Hematopoietic multipotent progenitor cell treated with erythropoietin and hydrocortisone succinate and interleukin-3 and kit ligand, for 4 days (in vitro differentiated cells): ENCODE measurements around the gene GLDN.

Experiments used
- DNase-seq: peaks from one replicate; pipeline ENCODE4 v3.0.0-alpha.2; 2015

The GLDN gene

DNA sequence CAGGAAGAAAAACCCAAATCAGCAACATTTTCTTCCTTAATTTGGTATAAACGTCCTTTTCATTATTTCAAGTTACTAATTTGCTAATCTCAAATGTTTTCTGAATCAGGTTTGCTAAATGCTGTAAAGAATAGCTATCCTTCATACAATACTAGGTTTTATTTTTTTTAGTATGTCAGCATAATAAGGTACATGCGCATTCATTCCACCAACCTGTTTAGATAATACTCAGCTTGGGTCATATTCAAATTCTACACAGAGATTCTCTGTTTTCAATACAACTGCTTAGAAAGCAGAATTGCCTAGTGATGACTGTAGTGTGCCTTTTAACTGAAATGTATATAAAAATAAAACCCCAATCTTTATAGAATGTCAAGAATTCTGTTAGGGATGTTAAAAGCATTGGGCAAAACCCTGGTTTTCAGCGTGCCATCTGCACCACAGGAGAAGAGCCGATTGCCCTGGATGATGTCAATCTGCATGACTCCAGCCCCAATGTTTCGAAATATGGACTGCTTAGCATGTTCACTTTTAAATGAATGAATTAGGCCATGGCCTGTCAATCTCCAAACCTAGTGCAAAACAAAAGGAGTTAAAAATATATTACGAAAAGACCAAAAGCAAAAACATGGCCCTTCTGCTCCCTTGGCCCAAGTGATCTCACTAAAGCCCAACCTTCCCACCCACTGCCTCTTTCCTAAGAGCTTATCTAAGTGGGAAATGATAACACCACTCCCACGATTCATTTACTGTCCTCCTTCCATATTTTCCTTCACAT lies 107.4 kb downstream of the GLDN start:
- DNase-seq, result no peak

DNA sequence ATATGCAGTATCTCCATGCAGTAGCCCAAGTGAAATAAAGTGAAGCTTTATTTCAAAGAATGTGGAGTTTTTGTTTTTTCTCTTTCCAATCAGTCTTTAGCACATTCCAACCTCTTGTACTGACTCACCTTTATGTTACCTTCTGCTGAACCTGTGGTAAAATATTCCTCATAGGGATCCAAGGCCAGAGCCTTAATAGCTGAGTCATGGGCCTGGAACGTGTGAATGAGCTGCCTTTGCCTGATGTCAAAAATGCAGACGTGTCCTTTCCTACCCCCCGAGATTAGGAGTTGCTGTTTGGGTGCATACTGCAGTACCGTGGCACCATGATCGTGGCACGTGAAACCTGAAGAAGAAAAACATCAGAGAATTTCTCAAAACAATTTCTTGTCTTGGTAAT lies 108.5 kb downstream of the GLDN start:
- DNase-seq, result no peak
